MG63 (cell line): Measurements from ENCODE around the gene AKNA. TPM values are rescaled to one million over a fixed set of nuclear protein-coding genes. Genes with fewer than 3 reads are reported as not detected.

Source experiments
- DNase-seq: peaks from one replicate; pipeline ENCODE4 v3.0.0-alpha.2; 2020
- H3K27me3 ChIP-seq: fragments of 250-450 bp; sonication (Bioruptor Pico); 2 replicates; pipeline ENCODE4 v1.5.1; 2020; ENCODE audit warnings: mild to moderate bottlenecking, moderate library complexity
- H3K36me3 ChIP-seq: fragments of 250-450 bp; sonication (Bioruptor Pico); 2 replicates; pipeline ENCODE4 v1.5.1; 2020; ENCODE audit warnings: mild to moderate bottlenecking, moderate library complexity
- H3K4me3 ChIP-seq: fragments of 250-450 bp; sonication (Bioruptor Pico); 2 replicates; pipeline ENCODE4 v1.5.1; 2020; ENCODE audit warnings: mild to moderate bottlenecking, moderate library complexity
- H3K9me3 ChIP-seq: fragments of 250-450 bp; sonication (Bioruptor Pico); 2 replicates; pipeline ENCODE4 v1.5.1; 2020; ENCODE audit warnings: mild to moderate bottlenecking, moderate library complexity
- total RNA-seq: library from RNA; depleted of rRNA; stranded (reverse); fragments of >200 nt; shearing (Covaris generic); gene quantifications from 2 replicates; pipeline ENCODE4 v1.2.3, GENCODE V29; 2014; ENCODE audit warnings: low replicate concordance

The AKNA gene
- total RNA-seq, 1 experiment from 2014 or later: 1.4 TPM

DNA sequence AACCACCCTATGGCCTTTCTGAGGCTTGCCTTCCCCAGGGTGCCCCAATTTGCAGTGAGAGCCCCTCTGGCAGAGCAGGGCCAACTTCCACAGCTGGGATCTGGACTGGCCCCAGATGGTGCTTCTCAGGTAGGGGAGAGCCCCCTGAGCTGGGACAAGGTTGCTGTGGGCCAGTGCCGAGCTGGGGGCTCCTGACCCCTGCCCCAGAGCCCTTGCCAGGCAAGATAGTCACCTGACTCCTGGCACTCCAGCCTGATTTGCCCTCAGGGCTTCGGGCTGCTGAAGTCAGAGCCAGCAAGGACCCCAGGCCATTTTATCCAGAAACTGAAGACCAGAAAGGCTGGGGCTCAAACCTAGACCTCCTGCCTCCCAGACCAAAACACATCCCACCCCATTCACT, 33.4 kb upstream of the AKNA start:
- Histone ChIP-seq H3K27me3 (no peaks in the 10 kb centered on the region), H3K9me3 (no peaks in the 10 kb centered on the region), H3K36me3 (no peaks in the 10 kb centered on the region), H3K4me3 (no peak overlapping the region)
- DNase-seq: no peak

DNA sequence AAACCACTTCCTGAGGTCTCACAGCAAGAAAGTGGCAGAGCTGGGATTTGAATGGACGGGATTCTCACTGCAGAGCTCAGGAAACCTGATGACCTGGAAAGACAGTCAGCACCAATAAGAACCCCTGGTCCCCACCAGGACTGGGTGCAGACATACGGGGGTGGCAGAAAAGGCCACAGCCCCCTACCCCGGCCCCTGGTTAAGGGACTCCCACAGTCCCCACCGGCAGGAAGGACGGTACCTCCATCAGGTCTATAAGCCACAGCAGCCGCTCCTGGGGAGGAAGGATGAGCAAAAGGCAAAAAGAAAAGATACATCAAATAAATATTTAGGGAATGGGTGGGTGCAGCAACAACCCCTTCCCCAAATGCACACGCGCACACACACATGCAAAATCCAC, 32.0 kb upstream of the AKNA start:
- Histone ChIP-seq H3K9me3 (no peaks in the 10 kb centered on the region), H3K27me3 (no peaks in the 10 kb centered on the region), H3K36me3 (no peaks in the 10 kb centered on the region), H3K4me3 (no peak overlapping the region)
- no peak for DNase-seq

DNA sequence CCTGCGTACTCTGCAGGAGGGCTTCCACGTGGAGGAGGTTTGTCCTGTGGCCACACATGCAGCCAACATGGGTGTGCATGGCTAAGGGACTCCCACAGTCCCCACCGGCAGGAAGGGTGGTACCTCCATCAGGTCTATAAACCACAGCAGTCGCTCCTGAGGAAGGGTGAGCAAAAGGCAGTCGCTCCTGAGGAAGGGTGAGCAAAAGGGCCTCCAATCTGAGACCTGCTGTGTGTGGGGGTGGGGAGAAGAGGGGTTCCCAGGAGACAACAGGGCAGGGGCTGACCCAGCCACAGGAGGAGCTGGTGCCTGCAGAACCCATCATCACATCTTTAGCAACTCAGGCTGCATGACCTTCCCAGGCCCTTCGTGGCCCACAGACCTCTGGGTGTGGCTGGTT, 30.3 kb upstream of the AKNA start:
- Histone ChIP-seq H3K36me3 (no peaks in the 10 kb centered on the region), H3K9me3 (no peaks in the 10 kb centered on the region), H3K4me3 (no peak overlapping the region), H3K27me3 (no peaks in the 10 kb centered on the region)
- no peak for DNase-seq

DNA sequence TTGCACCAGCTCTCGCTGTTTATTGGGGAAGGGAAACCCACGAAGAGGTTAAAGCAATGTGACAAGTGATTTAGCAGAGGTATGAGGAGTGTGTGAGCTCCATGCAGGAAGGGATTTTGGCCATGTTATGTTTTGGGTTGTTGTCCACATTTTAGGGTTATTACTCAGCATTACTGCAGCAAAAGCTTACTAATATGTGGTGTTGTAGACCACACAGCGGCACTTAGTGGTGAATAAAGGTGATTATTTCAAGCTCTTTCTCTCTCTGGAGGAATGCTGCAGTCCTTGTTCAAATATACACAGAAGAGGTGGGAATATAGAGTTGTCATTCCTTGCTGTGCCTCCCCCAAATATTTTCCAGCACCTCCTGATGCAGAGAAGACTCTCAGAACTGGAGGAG, 29.7 kb upstream of the AKNA start:
- Histone ChIP-seq H3K9me3 (no peaks in the 10 kb centered on the region), H3K27me3 (no peaks in the 10 kb centered on the region), H3K36me3 (no peaks in the 10 kb centered on the region), H3K4me3 (no peak overlapping the region)
- peak; percentile 21 for DNase-seq

DNA sequence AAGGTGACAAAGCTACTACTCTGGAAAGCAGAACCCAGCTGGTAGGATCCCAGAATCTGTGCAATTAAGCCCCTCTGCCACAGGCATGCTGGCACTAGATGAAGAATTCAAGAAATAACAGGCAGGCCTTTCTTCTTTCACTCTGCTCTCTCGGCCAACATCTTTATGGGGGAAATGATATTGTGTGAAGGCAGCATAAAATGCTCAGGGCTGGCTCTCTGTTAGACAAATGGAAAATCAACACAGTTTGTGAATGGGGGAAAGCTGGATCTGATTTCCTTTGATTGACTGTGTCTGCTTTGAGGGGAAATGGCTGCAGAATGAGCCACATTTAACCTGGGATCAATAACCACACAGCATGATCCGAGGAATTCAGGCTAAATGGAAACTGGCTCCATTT, 29.1 kb upstream of the AKNA start:
- no peak overlapping the region for H3K4me3 ChIP-seq
- no peaks in the 10 kb centered on the region for H3K9me3 ChIP-seq
- no peaks in the 10 kb centered on the region for H3K36me3 ChIP-seq
- H3K27me3 ChIP-seq: no peaks in the 10 kb centered on the region
- no peak for DNase-seq

DNA sequence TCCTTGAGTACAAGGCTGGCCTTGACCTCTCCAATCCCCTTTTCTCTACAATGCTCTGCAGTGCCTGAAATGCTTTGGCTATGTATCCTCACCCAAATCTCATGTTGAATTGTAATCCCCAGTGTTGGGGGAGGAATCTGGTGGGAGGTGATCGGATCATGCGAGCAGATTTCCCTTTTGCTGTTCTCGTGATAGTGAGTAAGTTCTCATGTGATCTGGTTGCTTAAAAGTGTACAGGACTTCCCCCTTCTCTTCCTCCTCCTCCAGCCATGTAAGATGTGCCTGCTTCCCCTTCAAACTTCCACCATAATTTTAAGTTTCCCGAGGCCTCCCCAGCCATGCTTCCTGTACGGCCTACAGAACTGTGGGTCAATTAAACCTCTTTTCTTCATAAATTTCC, 28.5 kb upstream of the AKNA start:
- DNase-seq: no peak
- Histone ChIP-seq H3K4me3 (no peak overlapping the region), H3K36me3 (no peaks in the 10 kb centered on the region), H3K9me3 (no peaks in the 10 kb centered on the region), H3K27me3 (no peaks in the 10 kb centered on the region)

DNA sequence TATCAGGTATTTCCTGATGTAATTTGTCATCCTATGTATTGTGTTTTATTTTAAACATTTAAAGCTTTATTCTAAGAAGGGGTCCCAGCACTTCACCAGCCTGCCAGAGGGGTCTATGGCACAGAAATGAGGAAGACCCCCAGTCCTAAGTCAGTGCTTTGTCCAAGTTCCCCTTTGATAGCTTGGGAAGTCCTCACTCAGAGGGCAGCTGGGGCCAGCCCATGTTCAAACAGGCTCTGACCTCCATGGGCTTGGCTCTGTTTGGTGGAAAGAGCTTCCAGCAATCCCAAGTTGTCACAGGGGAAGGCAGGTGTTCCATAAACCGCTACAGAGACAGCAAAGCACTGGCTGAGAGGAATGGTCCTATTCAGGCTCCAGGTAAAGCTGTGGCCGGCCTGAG, 26.6 kb upstream of the AKNA start:
- Histone ChIP-seq H3K36me3 (no peaks in the 10 kb centered on the region), H3K4me3 (no peak overlapping the region), H3K27me3 (no peaks in the 10 kb centered on the region), H3K9me3 (no peaks in the 10 kb centered on the region)
- DNase-seq: no peak

DNA sequence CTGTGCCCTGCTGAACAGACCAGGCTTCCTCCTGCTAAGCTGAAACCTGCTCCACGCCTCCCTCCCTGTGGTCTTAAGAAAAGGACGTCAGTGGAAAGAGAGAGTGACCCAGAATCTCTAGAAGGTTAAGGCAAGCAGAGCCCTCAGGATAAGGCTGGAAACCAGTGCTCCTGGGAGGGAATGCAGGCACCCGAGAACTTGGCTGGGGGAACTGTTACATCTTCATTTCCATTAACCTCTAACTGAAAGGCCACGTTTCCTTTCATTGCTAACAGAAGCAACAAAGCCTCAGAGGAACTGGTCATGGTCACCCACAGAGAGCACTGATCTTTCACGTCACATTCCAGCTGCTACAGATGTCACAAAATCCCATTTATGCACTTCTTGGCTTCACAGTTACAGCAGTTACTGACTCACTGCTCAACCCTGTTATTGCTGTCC, 26.1 kb upstream of the AKNA start:
- Histone ChIP-seq H3K4me3 (no peak overlapping the region), H3K9me3 (no peaks in the 10 kb centered on the region), H3K36me3 (no peaks in the 10 kb centered on the region), H3K27me3 (no peaks in the 10 kb centered on the region)
- peak; percentile 43 for DNase-seq

DNA sequence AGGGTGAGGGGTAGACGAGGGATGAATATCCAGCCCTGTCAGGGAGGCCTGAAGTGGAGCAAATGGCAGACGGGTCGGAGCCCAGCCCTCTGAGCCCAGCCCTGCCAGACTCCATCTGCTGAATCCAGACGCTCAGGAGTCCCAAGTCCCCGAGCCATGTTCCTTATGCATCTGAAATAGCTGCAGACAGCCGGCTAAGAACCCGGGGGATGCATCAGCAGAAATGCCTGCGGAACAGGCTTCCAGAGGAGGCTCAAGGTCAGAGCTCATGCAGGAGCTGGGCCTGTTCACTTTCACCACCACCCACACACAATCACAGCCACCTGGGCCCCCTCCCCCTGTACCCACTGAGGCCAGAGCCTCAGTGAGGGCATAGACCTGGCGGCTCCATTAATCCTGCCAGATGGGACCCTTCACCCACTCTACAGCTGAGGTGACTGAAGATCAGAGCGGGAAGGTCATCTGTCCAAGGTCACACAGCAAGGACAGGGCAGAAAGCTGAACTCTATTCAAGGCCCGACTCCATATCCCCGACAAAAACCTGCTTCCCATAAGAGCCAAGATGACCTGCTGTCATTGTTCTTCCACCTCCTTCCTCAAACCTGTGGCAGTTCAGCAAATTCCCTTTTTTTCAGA, 24.4 kb upstream of the AKNA start:
- Histone ChIP-seq H3K27me3 (no peaks in the 10 kb centered on the region), H3K4me3 (no peak overlapping the region), H3K9me3 (no peaks in the 10 kb centered on the region), H3K36me3 (no peaks in the 10 kb centered on the region)
- no peak for DNase-seq

DNA sequence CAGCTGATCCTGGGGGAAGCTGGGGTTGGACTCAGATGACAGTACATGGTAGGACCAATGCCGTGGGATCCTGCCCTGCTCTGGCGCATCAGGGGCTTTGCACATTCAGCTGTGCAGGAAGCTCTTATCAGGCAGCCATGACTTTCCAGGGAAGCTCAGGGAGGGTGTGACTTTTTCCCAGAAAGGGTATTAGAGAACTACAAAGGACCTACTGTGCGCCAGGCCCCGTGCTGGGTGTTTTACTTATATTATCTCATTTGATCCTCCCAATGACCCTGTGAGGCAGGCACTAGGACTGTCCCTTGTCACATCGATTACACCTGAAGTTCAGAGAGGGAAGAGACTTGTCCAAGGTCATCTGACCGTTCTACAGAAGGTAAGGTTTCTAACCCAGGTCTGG, 23.7 kb upstream of the AKNA start:
- Histone ChIP-seq H3K27me3 (no peaks in the 10 kb centered on the region), H3K9me3 (no peaks in the 10 kb centered on the region), H3K4me3 (no peak overlapping the region), H3K36me3 (no peaks in the 10 kb centered on the region)
- DNase-seq: no peak

DNA sequence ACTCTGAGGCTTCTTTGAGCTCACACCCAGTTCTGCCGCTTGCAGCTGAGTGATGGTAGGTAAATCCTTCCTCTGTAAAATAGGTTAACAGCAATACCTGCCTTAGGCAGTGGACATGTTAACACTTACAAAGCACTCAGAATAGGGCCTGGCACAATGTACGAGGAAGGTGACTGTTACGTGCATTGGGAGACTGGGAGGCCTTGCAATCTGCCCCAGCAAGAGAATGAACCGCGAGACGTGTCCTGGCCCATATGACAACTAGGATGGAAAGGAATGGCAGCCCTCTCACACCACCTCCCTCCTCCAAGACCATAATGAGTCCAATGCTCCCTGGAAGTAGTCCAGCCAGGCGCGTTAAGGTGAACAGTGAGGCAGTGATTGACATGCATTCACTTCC, 23.1 kb upstream of the AKNA start:
- Histone ChIP-seq H3K9me3 (no peaks in the 10 kb centered on the region), H3K36me3 (no peaks in the 10 kb centered on the region), H3K27me3 (no peaks in the 10 kb centered on the region), H3K4me3 (no peak overlapping the region)
- no peak for DNase-seq

DNA sequence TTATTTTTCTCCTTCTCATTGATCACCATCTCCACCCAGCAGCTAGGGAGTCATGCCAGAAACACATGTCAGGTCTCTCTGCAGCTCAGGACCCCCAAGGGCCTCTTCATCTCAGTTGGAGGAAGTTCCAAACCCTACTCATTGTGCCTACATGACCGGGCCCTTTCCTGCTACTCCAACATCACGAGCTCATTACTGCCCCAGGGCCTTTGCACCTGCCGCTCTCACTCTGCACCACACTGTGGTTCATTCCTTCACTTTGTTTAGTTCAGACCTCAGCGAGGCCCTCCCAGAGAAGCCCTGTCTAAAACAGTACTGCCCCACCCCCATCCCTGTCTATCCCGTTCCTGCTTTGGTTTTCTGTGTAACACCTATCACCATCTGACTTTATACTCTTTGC, 22.1 kb upstream of the AKNA start:
- H3K36me3 ChIP-seq: no peaks in the 10 kb centered on the region
- no peak overlapping the region for H3K4me3 ChIP-seq
- no peaks in the 10 kb centered on the region for H3K9me3 ChIP-seq
- no peaks in the 10 kb centered on the region for H3K27me3 ChIP-seq
- no peak for DNase-seq

DNA sequence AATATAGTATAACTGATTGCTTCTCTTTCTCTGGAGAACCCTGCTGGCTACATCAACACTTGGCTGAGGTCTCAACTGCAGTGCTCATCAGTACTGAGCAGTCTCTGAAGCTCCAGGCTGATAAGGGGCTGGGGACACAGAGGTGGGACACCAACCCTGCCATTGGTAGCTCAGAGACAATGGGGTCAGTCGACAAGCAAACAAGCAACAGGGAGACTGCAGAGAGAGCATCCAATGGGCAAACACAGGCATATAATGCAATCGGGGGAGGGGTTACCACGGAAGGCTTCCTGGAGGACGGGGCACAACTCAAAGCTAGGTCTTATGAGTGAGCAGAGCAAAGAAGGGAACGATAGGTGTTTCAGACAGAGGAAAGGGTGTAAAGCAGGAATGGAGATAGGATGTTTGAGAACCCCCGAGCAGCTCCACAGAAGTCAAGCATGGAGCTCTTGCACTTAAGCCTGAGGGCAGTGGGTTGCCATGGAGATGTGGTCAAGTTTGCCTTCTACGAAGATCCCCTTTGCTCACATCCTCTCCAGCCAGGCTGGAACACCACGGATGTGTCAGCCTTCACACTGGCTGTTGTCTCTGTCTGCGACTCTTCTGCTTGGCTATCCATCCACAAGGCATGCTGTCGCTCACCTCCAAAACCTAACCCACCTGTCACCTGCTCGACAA, 21.5 kb upstream of the AKNA start:
- DNase-seq: peak; percentile 33
- no peaks in the 10 kb centered on the region for H3K36me3 ChIP-seq
- H3K9me3 ChIP-seq: no peaks in the 10 kb centered on the region
- H3K4me3 ChIP-seq: no peak overlapping the region
- no peaks in the 10 kb centered on the region for H3K27me3 ChIP-seq

DNA sequence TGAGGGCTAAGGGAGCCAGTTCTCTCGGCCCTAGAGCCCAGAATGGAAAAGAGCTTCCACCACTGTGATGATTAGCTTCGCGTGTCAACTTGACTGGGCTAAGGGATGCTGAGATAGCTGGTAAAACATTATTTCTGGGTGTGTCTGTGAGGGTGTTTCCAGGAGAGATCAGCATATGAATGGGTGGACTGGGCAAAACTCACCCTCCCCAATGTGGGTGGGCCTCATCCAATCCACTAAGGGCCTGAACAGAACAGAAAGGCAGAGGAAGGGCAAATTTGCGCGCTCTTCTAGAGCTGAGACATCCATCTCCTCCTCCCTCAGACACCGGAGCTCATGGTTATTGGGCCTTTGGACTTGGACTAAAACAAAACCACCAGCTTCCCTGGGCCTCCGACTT, 20.9 kb upstream of the AKNA start:
- Histone ChIP-seq H3K27me3 (no peaks in the 10 kb centered on the region), H3K36me3 (no peaks in the 10 kb centered on the region), H3K4me3 (no peak overlapping the region), H3K9me3 (no peaks in the 10 kb centered on the region)
- DNase-seq: no peak

DNA sequence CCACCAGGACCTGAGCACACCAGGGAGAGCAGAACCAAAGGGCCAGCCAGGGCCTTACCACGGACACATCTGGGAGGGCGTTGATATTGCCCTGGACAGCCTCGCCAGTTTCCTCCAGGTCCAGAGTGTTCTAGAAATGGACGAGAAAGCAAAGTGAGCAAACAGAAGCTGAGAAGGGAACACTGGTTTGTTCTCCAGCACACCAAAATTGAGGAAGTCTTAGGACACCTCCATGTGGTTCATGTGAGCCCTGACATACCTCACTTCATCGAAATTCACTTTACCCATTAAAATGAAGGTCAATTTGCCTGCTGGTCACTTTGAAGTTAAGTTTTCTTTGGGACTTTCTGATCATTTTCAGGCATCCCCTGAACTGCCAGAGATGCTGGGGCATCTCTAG, 20.1 kb upstream of the AKNA start:
- no peaks in the 10 kb centered on the region for H3K9me3 ChIP-seq
- H3K36me3 ChIP-seq: no peaks in the 10 kb centered on the region
- no peak for DNase-seq
- no peaks in the 10 kb centered on the region for H3K27me3 ChIP-seq
- H3K4me3 ChIP-seq: no peak overlapping the region

DNA sequence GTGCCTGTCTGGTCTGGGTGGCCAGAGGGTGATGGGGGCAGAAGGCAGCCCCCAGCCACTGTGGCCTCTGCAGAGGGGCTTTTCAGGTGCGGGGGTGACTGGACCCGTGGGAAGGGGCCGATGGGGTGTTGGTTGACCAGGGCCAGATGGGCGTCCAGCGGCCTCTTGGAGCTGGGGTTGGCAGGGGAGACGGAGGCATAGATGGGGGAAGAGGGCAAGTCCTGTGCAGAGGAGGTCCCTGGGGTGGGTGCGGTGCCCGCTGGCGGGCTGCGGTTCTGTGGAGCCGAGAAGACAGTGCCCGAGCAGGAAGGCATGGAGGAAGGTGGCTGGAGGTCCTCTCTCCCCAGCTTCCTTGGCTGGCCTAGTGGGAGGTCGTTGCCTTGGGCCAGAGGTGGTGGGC, 18.7 kb upstream of the AKNA start:
- DNase-seq: no peak
- Histone ChIP-seq H3K27me3 (no peaks in the 10 kb centered on the region), H3K36me3 (no peaks in the 10 kb centered on the region), H3K9me3 (no peaks in the 10 kb centered on the region), H3K4me3 (no peak overlapping the region)

DNA sequence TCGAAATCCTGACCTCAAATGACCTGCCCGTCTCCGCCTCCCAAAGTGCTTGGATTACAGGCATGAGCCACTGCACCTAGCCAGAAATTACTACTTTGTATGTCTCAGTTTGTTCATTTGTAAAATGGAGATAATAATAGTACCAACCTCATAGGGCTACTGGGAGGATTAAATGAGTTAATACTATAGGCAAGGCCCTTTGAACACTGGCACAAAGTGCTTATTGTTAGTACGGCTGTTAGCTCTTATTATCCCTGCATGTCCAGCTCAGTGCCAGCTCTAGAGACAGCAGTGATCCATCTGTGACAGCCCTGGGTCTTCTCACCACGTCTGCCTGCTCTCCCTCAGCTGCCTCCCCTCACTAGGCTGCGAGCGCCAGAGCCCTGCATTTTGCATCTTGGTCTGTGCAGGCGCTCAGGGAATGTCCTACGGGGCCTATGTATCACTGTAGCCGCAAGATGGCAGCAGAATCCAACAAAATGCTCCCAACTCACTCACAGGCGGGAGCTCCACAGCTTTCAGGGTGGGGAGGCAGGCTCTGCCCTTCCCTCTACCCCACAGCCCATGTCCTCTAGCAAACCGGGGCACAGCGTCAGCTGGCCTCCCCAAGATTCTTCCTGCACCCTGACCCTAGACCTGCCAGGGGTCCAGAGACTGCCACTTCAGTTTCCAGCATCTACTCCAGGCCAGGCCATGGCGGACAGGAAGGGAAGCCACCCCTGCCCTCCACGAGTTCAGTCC, 17.7 kb upstream of the AKNA start:
- Histone ChIP-seq H3K36me3 (no peaks in the 10 kb centered on the region), H3K4me3 (no peak overlapping the region), H3K27me3 (no peaks in the 10 kb centered on the region), H3K9me3 (no peaks in the 10 kb centered on the region)
- peak; percentile 59 for DNase-seq

DNA sequence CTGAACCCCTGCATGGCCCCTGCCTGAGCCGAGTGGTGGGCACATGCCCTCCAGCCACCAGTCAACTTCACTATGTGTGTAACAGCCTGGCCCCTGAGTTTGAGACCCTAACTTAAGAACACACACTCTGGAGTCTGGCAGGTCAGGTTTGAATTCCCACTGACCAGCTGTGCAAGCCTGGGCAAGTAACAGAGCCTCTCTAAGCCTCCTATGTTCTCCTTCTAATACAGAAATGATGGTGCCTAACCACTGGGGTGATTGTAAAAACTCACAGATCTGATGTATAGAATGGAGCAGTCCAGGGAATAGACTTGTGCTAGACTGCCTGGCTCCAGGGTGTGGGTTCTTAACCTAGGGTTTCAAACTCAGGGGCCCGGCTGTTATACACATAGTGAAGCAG, 16.7 kb upstream of the AKNA start:
- Histone ChIP-seq H3K9me3 (no peaks in the 10 kb centered on the region), H3K4me3 (no peak overlapping the region), H3K27me3 (no peaks in the 10 kb centered on the region), H3K36me3 (no peaks in the 10 kb centered on the region)
- no peak for DNase-seq
